ENCODE measurements around the gene DMRTC1B. TPM values are rescaled to one million over a fixed set of nuclear protein-coding genes. Genes with fewer than 3 reads are reported as not detected.
A peak's percentile ranks its signal among the peaks of the same experiment; 100 is the strongest.
"Not testable (repeated sequence)": the region's sequence is repeated elsewhere in the genome, so short reads cannot be mapped to it uniquely, and the experiment has no call there.

The DMRTC1B gene, protein sequence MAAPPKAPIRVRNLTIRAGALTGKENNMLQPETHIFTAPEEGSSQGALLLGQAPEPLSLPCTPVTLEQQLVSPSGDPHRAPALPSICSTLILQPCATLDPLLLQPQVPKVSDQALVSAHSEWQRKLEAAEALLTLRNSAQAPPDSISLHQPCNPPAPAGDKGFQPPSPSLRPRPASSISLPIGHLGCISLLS
- total RNA-seq (1 to 10 TPM; 2.0 to 2.3 TPM), total RNA-seq (0 to 0.20 (median 0) reads per million in 172 experiments)
- polyA plus RNA-seq (2013, experiment 1 of 2), result 2.6 TPM
- 1.4 TPM for polyA plus RNA-seq (2013, experiment 2 of 2)

DNA sequence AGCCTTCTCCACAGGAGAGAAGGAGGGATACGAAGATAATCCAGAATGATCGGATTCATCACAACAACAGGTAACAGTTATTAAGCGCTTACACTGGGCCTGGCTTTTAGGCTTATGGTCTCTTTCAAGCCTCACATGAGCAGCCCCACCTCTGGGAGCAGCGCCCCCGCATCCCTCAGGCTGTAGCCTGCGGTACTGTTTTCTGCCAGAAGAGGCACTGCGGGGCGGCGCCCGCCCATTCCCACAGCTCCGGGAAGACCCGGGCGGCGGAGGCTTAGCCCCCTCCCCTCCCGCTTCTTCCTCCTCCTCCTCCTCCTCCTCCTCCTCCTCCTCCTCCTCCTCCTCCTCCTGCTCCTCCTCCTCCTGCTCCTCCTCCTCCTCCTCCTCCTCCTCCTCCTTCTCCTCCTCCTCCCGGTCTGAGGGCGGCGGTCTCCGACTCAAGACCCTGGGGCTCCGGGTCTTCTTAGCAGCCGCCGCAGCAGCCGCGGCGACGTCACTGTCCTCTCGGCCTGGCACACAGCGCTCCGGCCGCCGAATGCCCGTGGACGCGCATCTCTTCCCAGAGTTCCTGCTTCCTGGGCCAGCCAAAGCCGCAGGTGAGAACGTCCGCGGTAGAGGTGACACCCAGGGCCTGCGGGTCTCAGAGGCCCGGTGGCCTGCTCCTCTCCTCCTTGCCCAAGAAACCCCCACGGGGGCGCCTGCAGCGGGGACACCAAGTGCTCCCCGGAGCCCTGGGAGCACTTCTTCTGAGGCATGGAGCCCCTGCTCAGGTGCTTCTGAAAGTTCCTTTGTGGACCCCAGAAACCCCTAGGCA, at the start of gene DMRTC1B:
Gene DMRTC1B (plus strand): TSS at position 238 of the 814 bp plus-strand sequence. CDS start 68,246 bp downstream, outside the sequence.
- peak; percentile 77 for ATAC-seq (ENCODE audit: poor library complexity)
- H3K27ac Mint-ChIP-seq; H3K4me1 Mint-ChIP-seq (ENCODE audit: low read depth); H3K27ac ChIP-seq (ENCODE audit: low read depth in 1 of 2, low read length in 2 of 2); H3K4me1 ChIP-seq (ENCODE audit: insufficient read depth, low read length); CTCF ChIA-PET; H3K4me3 ChIP-seq (ENCODE audit: low read length); H3K36me3 ChIP-seq (ENCODE audit: insufficient read depth, low read length); H3K9me3 ChIP-seq (ENCODE audit: control insufficient read depth in 1 of 2, insufficient read depth in 1 of 2, low read length in 2 of 2); H3K36me3 Mint-ChIP-seq (ENCODE audit: low read depth); POLR2A ChIA-PET; H3K9me3 Mint-ChIP-seq; H3K27me3 Mint-ChIP-seq; H3K4me3 Mint-ChIP-seq; H3K27me3 ChIP-seq (ENCODE audit: control insufficient read depth in 1 of 2, insufficient read depth in 2 of 2, low read length in 2 of 2); DNase-seq; intact Hi-C loops (cut with DNase I, micrococcal nuclease): not testable (repeated sequence)

DNA sequence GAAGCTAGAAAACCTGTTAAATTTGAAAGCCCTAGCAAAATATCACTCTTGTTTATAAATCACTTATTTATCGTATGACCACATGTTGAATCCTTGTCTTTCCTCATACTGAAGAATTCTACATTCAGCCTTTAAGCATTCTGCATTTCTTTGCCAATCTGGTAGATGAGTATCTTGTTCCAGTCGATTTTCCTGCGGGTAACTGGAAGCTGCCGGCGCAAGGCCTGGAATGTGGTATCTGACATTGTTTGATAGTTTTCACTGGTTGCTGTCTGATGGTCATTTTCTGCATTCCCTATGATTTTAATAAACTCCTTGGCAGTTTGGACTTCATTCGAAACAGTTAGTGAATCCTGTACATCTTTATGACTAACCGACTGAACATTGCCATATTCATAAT, 48.8 kb upstream of the DMRTC1B start:
- Histone ChIP-seq H3K36me3 (ENCODE audit: insufficient read depth, low read length) (no peaks in the 10 kb centered on the region), H3K27ac (ENCODE audit: low read depth in 1 of 2, low read length in 2 of 2) (no peak overlapping the region), H3K4me3 (ENCODE audit: low read length) (no peak overlapping the region), H3K9me3 (ENCODE audit: control insufficient read depth in 1 of 2, insufficient read depth in 1 of 2, low read length in 2 of 2) (no peaks in the 10 kb centered on the region), H3K4me1 (ENCODE audit: insufficient read depth, low read length) (no peaks in the 10 kb centered on the region), H3K27me3 (ENCODE audit: control insufficient read depth in 1 of 2, insufficient read depth in 2 of 2, low read length in 2 of 2) (no peaks in the 10 kb centered on the region)
- ChIA-PET POLR2A (no interaction called here), CTCF (no interaction called here)
- Mint-ChIP-seq H3K36me3 (ENCODE audit: low read depth) (no peaks in the 10 kb centered on the region), H3K4me3 (no peak overlapping the region), H3K27me3 (peaks cover 17% of the 10 kb centered on the region), H3K9me3 (no peaks in the 10 kb centered on the region), H3K4me1 (ENCODE audit: low read depth) (no peaks in the 10 kb centered on the region), H3K27ac (no peak overlapping the region)
- intact Hi-C loops (cut with DNase I, micrococcal nuclease), result no loop called here
- TF ChIP-seq, protein P1, sequence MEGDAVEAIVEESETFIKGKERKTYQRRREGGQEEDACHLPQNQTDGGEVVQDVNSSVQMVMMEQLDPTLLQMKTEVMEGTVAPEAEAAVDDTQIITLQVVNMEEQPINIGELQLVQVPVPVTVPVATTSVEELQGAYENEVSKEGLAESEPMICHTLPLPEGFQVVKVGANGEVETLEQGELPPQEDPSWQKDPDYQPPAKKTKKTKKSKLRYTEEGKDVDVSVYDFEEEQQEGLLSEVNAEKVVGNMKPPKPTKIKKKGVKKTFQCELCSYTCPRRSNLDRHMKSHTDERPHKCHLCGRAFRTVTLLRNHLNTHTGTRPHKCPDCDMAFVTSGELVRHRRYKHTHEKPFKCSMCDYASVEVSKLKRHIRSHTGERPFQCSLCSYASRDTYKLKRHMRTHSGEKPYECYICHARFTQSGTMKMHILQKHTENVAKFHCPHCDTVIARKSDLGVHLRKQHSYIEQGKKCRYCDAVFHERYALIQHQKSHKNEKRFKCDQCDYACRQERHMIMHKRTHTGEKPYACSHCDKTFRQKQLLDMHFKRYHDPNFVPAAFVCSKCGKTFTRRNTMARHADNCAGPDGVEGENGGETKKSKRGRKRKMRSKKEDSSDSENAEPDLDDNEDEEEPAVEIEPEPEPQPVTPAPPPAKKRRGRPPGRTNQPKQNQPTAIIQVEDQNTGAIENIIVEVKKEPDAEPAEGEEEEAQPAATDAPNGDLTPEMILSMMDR (IDR thresholded peaks at IDR 0.05), result no peak
- no peak for ATAC-seq (ENCODE audit: poor library complexity)
- no peak for DNase-seq

DNA sequence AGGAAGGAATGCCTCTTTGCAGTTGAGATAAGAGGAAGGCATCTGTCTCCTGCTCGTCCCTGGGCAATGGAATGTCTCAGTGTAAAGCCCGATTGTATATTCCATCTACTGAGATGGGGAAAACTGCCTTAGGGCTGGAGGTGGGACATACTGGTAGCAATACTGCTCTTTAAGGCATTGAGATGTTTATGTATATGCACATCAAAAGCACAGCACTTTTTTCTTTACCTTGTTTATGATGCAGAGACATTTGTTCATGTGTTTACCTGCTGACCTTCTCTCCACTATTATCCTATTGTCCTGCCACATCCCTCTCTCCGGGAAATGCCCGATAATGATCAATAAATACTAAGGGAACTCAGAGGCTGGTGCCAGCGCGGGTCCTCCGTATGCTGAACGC, 43.1 kb upstream of the DMRTC1B start:
- H3K27ac ChIP-seq (ENCODE audit: low read depth in 1 of 2, low read length in 2 of 2); DNase-seq: not testable (repeated sequence)
- peaks cover 38% of the 10 kb centered on the region for H3K27me3 Mint-ChIP-seq

DNA sequence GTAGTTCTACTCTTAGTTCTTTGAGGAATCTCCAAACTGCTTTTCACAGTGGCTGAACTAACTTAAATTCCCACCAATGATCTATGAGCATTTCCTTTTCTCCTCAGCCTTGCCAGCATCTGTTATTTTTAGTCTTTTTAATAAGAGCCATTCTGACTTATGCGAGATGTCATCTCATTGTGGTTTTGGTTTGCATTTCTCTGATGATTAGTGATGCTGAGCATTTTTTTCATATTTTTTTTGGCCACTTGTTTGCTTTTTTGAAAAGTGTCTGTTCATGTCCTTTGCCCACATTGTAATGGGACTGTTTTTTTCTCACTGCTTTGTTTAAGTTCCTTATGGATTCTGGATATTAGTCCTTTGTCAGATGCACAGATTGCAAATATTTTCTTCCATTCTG, 41.1 kb upstream of the DMRTC1B start:
- Mint-ChIP-seq H3K4me3 (no peak overlapping the region), H3K27ac (no peak overlapping the region), H3K9me3 (no peaks in the 10 kb centered on the region), H3K4me1 (ENCODE audit: low read depth) (no peaks in the 10 kb centered on the region), H3K36me3 (ENCODE audit: low read depth) (no peaks in the 10 kb centered on the region), H3K27me3 (peaks cover 36% of the 10 kb centered on the region)
- ChIA-PET CTCF (no interaction called here), POLR2A (no interaction called here)
- no peaks in the 10 kb centered on the region for H3K36me3 ChIP-seq (ENCODE audit: insufficient read depth, low read length)
- H3K27me3 ChIP-seq (ENCODE audit: control insufficient read depth in 1 of 2, insufficient read depth in 2 of 2, low read length in 2 of 2), result no peaks in the 10 kb centered on the region
- H3K27ac ChIP-seq (ENCODE audit: low read depth in 1 of 2, low read length in 2 of 2), result no peak overlapping the region
- H3K9me3 ChIP-seq (ENCODE audit: control insufficient read depth in 1 of 2, insufficient read depth in 1 of 2, low read length in 2 of 2), result no peaks in the 10 kb centered on the region
- ATAC-seq (ENCODE audit: poor library complexity) (no peak), DNase-seq (no peak)
- no peak overlapping the region for H3K4me3 ChIP-seq (ENCODE audit: low read length)
- no peaks in the 10 kb centered on the region for H3K4me1 ChIP-seq (ENCODE audit: insufficient read depth, low read length)
- intact Hi-C loops (cut with DNase I, micrococcal nuclease), result no loop called here
- TF ChIP-seq, protein P1 (IDR thresholded peaks at IDR 0.05), result no peak

More for the DNA sequence above, 43.1 kb upstream of the DMRTC1B start:
- H3K27me3 ChIP-seq (ENCODE audit: control insufficient read depth in 1 of 2, insufficient read depth in 2 of 2, low read length in 2 of 2); H3K4me3 Mint-ChIP-seq; ATAC-seq (ENCODE audit: poor library complexity); H3K4me1 ChIP-seq (ENCODE audit: insufficient read depth, low read length); H3K36me3 Mint-ChIP-seq (ENCODE audit: low read depth); H3K9me3 ChIP-seq (ENCODE audit: control insufficient read depth in 1 of 2, insufficient read depth in 1 of 2, low read length in 2 of 2); H3K27ac Mint-ChIP-seq; H3K9me3 Mint-ChIP-seq; intact Hi-C loops (cut with DNase I, micrococcal nuclease); H3K4me3 ChIP-seq (ENCODE audit: low read length); POLR2A ChIA-PET; CTCF ChIA-PET; H3K36me3 ChIP-seq (ENCODE audit: insufficient read depth, low read length); H3K4me1 Mint-ChIP-seq (ENCODE audit: low read depth): not testable (repeated sequence)

DNA sequence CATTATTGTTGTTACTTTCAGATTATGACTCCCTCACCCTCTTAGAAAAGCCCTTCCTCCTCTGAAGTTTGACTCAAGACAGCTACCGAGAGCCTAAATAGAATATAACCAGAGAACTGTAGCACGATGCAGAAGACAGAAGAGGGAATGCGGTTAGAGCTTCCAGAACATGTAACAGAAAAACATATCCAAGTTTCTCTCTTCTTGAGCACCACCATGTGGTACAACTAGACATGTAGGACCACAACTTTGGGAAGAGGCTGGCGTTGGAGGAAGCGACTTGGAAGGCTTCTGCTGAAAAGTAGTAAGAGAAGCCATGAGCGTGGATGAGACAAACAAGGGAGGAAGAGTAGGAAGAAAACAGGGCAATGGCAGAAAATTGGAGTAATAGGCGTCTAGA, 31.1 kb upstream of the DMRTC1B start:
- H3K9me3 ChIP-seq (ENCODE audit: control insufficient read depth in 1 of 2, insufficient read depth in 1 of 2, low read length in 2 of 2); DNase-seq; H3K36me3 ChIP-seq (ENCODE audit: insufficient read depth, low read length); H3K9me3 Mint-ChIP-seq; ATAC-seq (ENCODE audit: poor library complexity); POLR2A ChIA-PET; intact Hi-C loops (cut with DNase I, micrococcal nuclease); H3K36me3 Mint-ChIP-seq (ENCODE audit: low read depth); H3K4me3 ChIP-seq (ENCODE audit: low read length); H3K27me3 ChIP-seq (ENCODE audit: control insufficient read depth in 1 of 2, insufficient read depth in 2 of 2, low read length in 2 of 2); H3K4me3 Mint-ChIP-seq; H3K4me1 Mint-ChIP-seq (ENCODE audit: low read depth); H3K27ac ChIP-seq (ENCODE audit: low read depth in 1 of 2, low read length in 2 of 2); H3K27ac Mint-ChIP-seq; H3K27me3 Mint-ChIP-seq; H3K4me1 ChIP-seq (ENCODE audit: insufficient read depth, low read length); CTCF ChIA-PET: not testable (repeated sequence)

DNA sequence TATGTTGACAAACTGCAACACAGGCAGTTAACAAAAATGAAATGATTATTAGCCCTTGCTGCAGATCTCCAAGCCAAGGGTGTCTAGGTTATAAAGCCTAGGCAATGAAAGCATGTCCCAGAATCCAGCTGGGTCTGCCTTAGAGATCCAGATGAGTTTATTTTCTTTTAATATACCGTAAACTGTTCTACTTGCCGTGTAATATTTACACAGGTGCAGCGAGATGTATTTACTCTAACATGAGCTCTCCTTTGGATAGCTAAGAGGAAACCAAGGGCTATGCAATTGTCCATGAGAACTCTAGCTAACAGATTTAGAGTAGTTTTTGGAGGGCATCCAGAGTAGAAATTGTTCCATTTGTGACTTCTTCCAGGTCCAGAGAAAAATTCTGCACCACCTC, 28.1 kb upstream of the DMRTC1B start:
- H3K4me1 ChIP-seq (ENCODE audit: insufficient read depth, low read length); H3K36me3 ChIP-seq (ENCODE audit: insufficient read depth, low read length); H3K9me3 ChIP-seq (ENCODE audit: control insufficient read depth in 1 of 2, insufficient read depth in 1 of 2, low read length in 2 of 2); H3K4me1 Mint-ChIP-seq (ENCODE audit: low read depth); H3K27ac ChIP-seq (ENCODE audit: low read depth in 1 of 2, low read length in 2 of 2); H3K27me3 ChIP-seq (ENCODE audit: control insufficient read depth in 1 of 2, insufficient read depth in 2 of 2, low read length in 2 of 2); H3K4me3 Mint-ChIP-seq; POLR2A ChIA-PET; H3K4me3 ChIP-seq (ENCODE audit: low read length); CTCF ChIA-PET; H3K27ac Mint-ChIP-seq; H3K9me3 Mint-ChIP-seq; H3K27me3 Mint-ChIP-seq; DNase-seq; H3K36me3 Mint-ChIP-seq (ENCODE audit: low read depth); ATAC-seq (ENCODE audit: poor library complexity); intact Hi-C loops (cut with DNase I, micrococcal nuclease): not testable (repeated sequence)
